H1 (cell line): ENCODE data around the gene MREG. TPM values are rescaled to one million over a fixed set of nuclear protein-coding genes. Genes with fewer than 3 reads are reported as not detected.

Experiments used
- CHD2 ChIP-seq: IDR thresholded peaks from 2 replicates; pipeline ENCODE4 v1.6.1; 2012; ENCODE audit warnings: low read length, improper control_type of control experiment
- EZH2 ChIP-seq: fragments of 200-600 bp; sonication (generic); IDR thresholded peaks from 2 replicates; pipeline ENCODE4 v1.7.1; 2012; ENCODE audit warnings: low read depth, mild to moderate bottlenecking, moderate library complexity, low read length, inconsistent platforms; ENCODE audit not compliant: severe bottlenecking
- FOSL1 ChIP-seq: IDR thresholded peaks from 2 replicates; pipeline ENCODE4 v1.6.1; 2011; ENCODE audit warnings: mild to moderate bottlenecking, low read depth, low read length, moderate library complexity; ENCODE audit not compliant: insufficient read depth
- HDAC2 ChIP-seq, 2 experiments: fragments of 300-600 bp in 1 of 2; sonication (generic) in 1 of 2; IDR thresholded peaks; 2 replicates each; pipeline ENCODE4 v1.6.1; 2011 to 2012; ENCODE audit warnings: low read depth in 2 of 2, low read length in 2 of 2, mild to moderate bottlenecking in 2 of 2, moderate library complexity in 2 of 2, borderline replicate concordance in 1 of 2, inconsistent platforms in 1 of 2
- KDM5A ChIP-seq: fragments of 200-600 bp; IDR thresholded peaks from 2 replicates; pipeline ENCODE4 v1.7.1; 2012; ENCODE audit warnings: mild to moderate bottlenecking, low read length, inconsistent platforms, mixed read lengths
- POLR2AphosphoS5 ChIP-seq: IDR thresholded peaks from 2 replicates; pipeline ENCODE4 v1.6.1; 2011; ENCODE audit warnings: low read depth, low read length
- SP2 ChIP-seq: IDR thresholded peaks from 2 replicates; pipeline ENCODE4 v1.6.1; 2012; ENCODE audit warnings: mild to moderate bottlenecking, low read length, inconsistent platforms
- polyA plus RNA-seq, 7 experiments: library from polyadenylated mRNA; depleted of rRNA in 3 of 7; stranded (reverse) in 5 of 7; unstranded in 2 of 7; fragments of >200 nt in 5 of 7; fragments of 200-250 nt in 2 of 7; gene quantifications; 1 replicate in 5 of 7; 2 replicates in 1 of 7; 4 replicates in 1 of 7; pipeline versions ENCODE4 v1.2.1 to v1.2.3, GENCODE V29; 2011 to 2013; ENCODE audit warnings: missing spikeins in 2 of 7, mixed read lengths in 2 of 7
- total RNA-seq: library from RNA; stranded (reverse); fragmentation: NEBNext Ultra II Directional; extraction: Animal tissue kit (Norgen Biotek cat#: 25700); gene quantifications from 2 replicates; pipeline ENCODE4 v1.2.1, GENCODE V29; 2021

The MREG gene
- total and polyA plus RNA-seq, 2 of the 8 experiments (the other 6 are each of a cell fraction or from before 2014, with no cell fraction given), result 7.5 to 31.9 TPM

- TF ChIP-seq EZH2 (no peak), KDM5A (no peak), CHD2 (no peak), FOSL1 (no peak), SP2 (no peak), POLR2AphosphoS5 (no peak), HDAC2 (IDR thresholded peaks at IDR 0.05; ENCODE audit: borderline replicate concordance in 1 of 2, low read depth in 2 of 2, low read length in 2 of 2) (no peak)
- TF ChIP-seq, all 59 proteins: peak for 0
Observed at GRCh38 chr2:215983581-215984351, 29.6 kb downstream of the MREG start (continued).
